ENCODE data around the gene MID1IP1. TPM values are rescaled to one million over a fixed set of nuclear protein-coding genes. Genes with fewer than 3 reads are reported as not detected.

MID1IP1 gene
- total RNA-seq, 2 experiments from 2014 or later = 80.4 to 92.7 TPM

DNA sequence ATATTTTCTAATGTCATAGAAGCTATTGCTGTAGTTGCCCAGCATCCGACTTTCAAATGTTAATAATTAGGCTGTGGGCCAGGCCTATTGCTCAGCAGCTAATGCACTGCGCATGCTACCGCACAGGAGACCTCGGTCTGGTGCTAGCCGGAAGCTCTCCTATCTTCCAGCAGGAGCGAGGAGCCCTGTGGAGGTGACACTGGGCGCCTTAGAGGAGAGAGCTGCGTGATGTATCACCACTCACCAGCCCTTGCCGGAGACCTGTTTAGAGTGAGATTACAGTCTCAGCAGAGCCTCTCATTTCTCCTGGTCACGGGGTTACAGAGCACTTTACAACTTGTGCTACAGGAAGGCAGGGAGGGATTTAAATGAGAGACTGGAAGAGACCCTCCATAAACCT, 31.1 kb upstream of the MID1IP1 start:
- DNase-seq (ENCODE audit: low spot score) = no peak
- no peaks in the 10 kb centered on the region for H3K79me2 ChIP-seq (ENCODE audit: insufficient read depth, low read depth, low read length)
- CTCF ChIA-PET (ENCODE audit: unreplicated experiment) = no interaction called here
- H3K9me2 ChIP-seq (ENCODE audit: insufficient read depth, low read length) = no peaks in the 10 kb centered on the region
- no peaks in the 10 kb centered on the region for H3K4me1 ChIP-seq (ENCODE audit: insufficient read depth, low read length, poor library complexity, severe bottlenecking)
- POLR2A ChIA-PET = no interaction called here
- no peak overlapping the region for H3K27ac ChIP-seq (ENCODE audit: low read depth, low read length, poor library complexity, severe bottlenecking)
- no peak overlapping the region for H3K4me2 ChIP-seq (ENCODE audit: low read length)
- intact Hi-C loops (cut with micrococcal nuclease; ENCODE audit: unreplicated experiment) = no loop called here
- H4K20me1 ChIP-seq (ENCODE audit: insufficient read depth, low read length) = no peaks in the 10 kb centered on the region
- no peak overlapping the region for H2AFZ ChIP-seq (ENCODE audit: low read length)
- TF ChIP-seq, protein P1, sequence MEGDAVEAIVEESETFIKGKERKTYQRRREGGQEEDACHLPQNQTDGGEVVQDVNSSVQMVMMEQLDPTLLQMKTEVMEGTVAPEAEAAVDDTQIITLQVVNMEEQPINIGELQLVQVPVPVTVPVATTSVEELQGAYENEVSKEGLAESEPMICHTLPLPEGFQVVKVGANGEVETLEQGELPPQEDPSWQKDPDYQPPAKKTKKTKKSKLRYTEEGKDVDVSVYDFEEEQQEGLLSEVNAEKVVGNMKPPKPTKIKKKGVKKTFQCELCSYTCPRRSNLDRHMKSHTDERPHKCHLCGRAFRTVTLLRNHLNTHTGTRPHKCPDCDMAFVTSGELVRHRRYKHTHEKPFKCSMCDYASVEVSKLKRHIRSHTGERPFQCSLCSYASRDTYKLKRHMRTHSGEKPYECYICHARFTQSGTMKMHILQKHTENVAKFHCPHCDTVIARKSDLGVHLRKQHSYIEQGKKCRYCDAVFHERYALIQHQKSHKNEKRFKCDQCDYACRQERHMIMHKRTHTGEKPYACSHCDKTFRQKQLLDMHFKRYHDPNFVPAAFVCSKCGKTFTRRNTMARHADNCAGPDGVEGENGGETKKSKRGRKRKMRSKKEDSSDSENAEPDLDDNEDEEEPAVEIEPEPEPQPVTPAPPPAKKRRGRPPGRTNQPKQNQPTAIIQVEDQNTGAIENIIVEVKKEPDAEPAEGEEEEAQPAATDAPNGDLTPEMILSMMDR (conservative IDR thresholded peaks at IDR 0.05; ENCODE audit: low read length) = no peak
- no peak for TF ChIP-seq EZH2phosphoT487 (IDR thresholded peaks at IDR 0.05; ENCODE audit: borderline replicate concordance, low read depth, low read length)
- no peak overlapping the region for H3K4me3 ChIP-seq (ENCODE audit: low read depth, low read length, poor library complexity, severe bottlenecking)
- no peaks in the 10 kb centered on the region for H3K9me3 ChIP-seq (ENCODE audit: low read length)
- BruUV-seq (replicated peaks) = no TSS peak
- no peaks in the 10 kb centered on the region for H3K36me3 ChIP-seq (ENCODE audit: insufficient read depth, low read length)

- CTCF ChIA-PET (ENCODE audit: unreplicated experiment) = no interaction called here
- H3K79me2 ChIP-seq (ENCODE audit: insufficient read depth, low read depth, low read length) = no peaks in the 10 kb centered on the region
- TF ChIP-seq, protein P1 (conservative IDR thresholded peaks at IDR 0.05; ENCODE audit: low read length) = no peak
- TF ChIP-seq EZH2phosphoT487 (IDR thresholded peaks at IDR 0.05; ENCODE audit: borderline replicate concordance, low read depth, low read length) = no peak
- no peaks in the 10 kb centered on the region for H3K36me3 ChIP-seq (ENCODE audit: insufficient read depth, low read length)
- no peak overlapping the region for H3K4me3 ChIP-seq (ENCODE audit: low read depth, low read length, poor library complexity, severe bottlenecking)
- no TSS peak for BruUV-seq (replicated peaks)
- H3K9me3 ChIP-seq (ENCODE audit: low read length) = no peaks in the 10 kb centered on the region
- no peaks in the 10 kb centered on the region for H3K4me1 ChIP-seq (ENCODE audit: insufficient read depth, low read length, poor library complexity, severe bottlenecking)
- no peaks in the 10 kb centered on the region for H4K20me1 ChIP-seq (ENCODE audit: insufficient read depth, low read length)
- intact Hi-C loops (cut with micrococcal nuclease; ENCODE audit: unreplicated experiment) = no loop called here
- no peak overlapping the region for H3K4me2 ChIP-seq (ENCODE audit: low read length)
- H3K27ac ChIP-seq (ENCODE audit: low read depth, low read length, poor library complexity, severe bottlenecking) = no peak overlapping the region
- POLR2A ChIA-PET = no interaction called here
- H2AFZ ChIP-seq (ENCODE audit: low read length) = no peak overlapping the region
- no peak for DNase-seq (ENCODE audit: low spot score)
- H3K9me2 ChIP-seq (ENCODE audit: insufficient read depth, low read length) = no peaks in the 10 kb centered on the region
These were observed 27.0 kb upstream of the MID1IP1 start for GRCh38 chrX:38774249-38774648.

DNA sequence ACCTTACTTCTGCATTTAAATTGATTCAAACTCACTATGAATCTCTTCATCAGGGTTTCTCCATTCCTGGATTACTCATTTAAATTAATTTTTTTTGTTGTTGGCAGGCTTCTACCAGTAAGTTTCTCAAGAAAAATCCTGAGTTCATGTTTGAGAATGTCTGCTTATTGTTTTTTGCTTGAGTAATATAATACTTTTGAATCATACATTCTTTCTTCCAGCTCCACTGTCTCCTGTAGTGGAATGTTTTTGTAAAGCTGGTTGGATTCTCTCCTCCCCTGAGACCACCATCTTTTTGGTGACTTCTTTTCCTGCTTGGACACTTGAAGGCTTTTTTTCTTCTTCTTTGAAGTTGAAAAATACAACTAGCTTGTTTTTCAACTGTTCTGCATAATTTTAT, 4.3 kb upstream of the MID1IP1 start:
- BruUV-seq (replicated peaks) = no TSS peak
- Histone ChIP-seq H3K4me2 (ENCODE audit: low read length) (no peak overlapping the region), H3K4me3 (ENCODE audit: low read depth, low read length, poor library complexity, severe bottlenecking) (no peak overlapping the region), H2AFZ (ENCODE audit: low read length) (no peak overlapping the region), H3K9me3 (ENCODE audit: low read length) (no peaks in the 10 kb centered on the region), H4K20me1 (ENCODE audit: insufficient read depth, low read length) (no peaks in the 10 kb centered on the region), H3K79me2 (ENCODE audit: insufficient read depth, low read depth, low read length) (peaks cover 6% of the 10 kb centered on the region; the same call in 1 of the 2 replicates), H3K27ac (ENCODE audit: low read depth, low read length, poor library complexity, severe bottlenecking) (no peak overlapping the region), H3K9me2 (ENCODE audit: insufficient read depth, low read length) (no peaks in the 10 kb centered on the region), H3K36me3 (ENCODE audit: insufficient read depth, low read length) (no peaks in the 10 kb centered on the region), H3K4me1 (ENCODE audit: insufficient read depth, low read length, poor library complexity, severe bottlenecking) (peaks cover 9% of the 10 kb centered on the region)
- POLR2A ChIA-PET = interaction anchor here (1.0 kb wide), 1 partner anchor 10 kb away, joined by 3 read pairs; no protein-coding TSS in a partner anchor
- CTCF ChIA-PET (ENCODE audit: unreplicated experiment) = no interaction called here
- DNase-seq (ENCODE audit: low spot score) = no peak
- intact Hi-C loops (cut with micrococcal nuclease; ENCODE audit: unreplicated experiment) = no loop called here
- TF ChIP-seq, protein P1 (conservative IDR thresholded peaks at IDR 0.05; ENCODE audit: low read length) = no peak
- TF ChIP-seq EZH2phosphoT487 (IDR thresholded peaks at IDR 0.05; ENCODE audit: borderline replicate concordance, low read depth, low read length) = no peak

Measured in OCI-LY7 (cell line).